PC-9 (cell line): ENCODE data around the gene MPC2. TPM values are rescaled to one million over a fixed set of nuclear protein-coding genes. Genes with fewer than 3 reads are reported as not detected.
"Not testable (repeated sequence)": the region's sequence is repeated elsewhere in the genome, so short reads cannot be mapped to it uniquely, and the experiment has no call there.

Experiments used
- BruUV-seq: library from RNA; stranded (reverse); fragments of 400-500 nt; replicated peaks from 2 replicates; lab custom pipeline; 2021; lab: Mats Ljungman, UMichigan
- CTCF ChIA-PET: fragments of 300-600 bp; sonication (Branson Sonifier 250); formaldehyde crosslinking; loops from one replicate; lab custom pipeline; 2022; ENCODE audit warnings: antibody characterized with exemption; lab: Charles Lee
- POLR2A ChIA-PET: fragments of 300-600 bp; sonication (Branson Sonifier 250); formaldehyde crosslinking; loops from one replicate; lab custom pipeline; 2022; ENCODE audit warnings: antibody characterized with exemption; ENCODE audit not compliant: unreplicated experiment; lab: Charles Lee
- DNase-seq, 2 experiments: peaks; one replicate each; pipeline versions ENCODE4 v3.0.0 to v3.0.0-alpha.2; 2015 to 2022; ENCODE audit warnings: mixed read lengths in 1 of 2
- H2AFZ ChIP-seq: fragments of 200-600 bp; sonication (generic); 2 replicates; pipeline ENCODE4 v1.8.1; 2017; ENCODE audit warnings: antibody characterized with exemption
- H3F3A ChIP-seq: fragments of 200-600 bp; sonication (generic); 2 replicates; pipeline ENCODE4 v1.8.1; 2017; ENCODE audit warnings: antibody characterized with exemption, mild to moderate bottlenecking, low read depth; ENCODE audit not compliant: insufficient read depth
- H3K27ac ChIP-seq: fragments of 200-600 bp; sonication (generic); 2 replicates; pipeline ENCODE4 v1.6.1; 2016; ENCODE audit warnings: mixed run types
- H3K27me3 ChIP-seq: fragments of 200-600 bp; sonication (generic); 2 replicates; pipeline ENCODE4 v1.6.1; 2016; ENCODE audit warnings: low read depth, mixed run types; ENCODE audit not compliant: insufficient read depth
- H3K36me3 ChIP-seq: fragments of 200-600 bp; sonication (generic); 2 replicates; pipeline ENCODE4 v1.6.1; 2016; ENCODE audit warnings: low read depth, mixed run types
- H3K4me1 ChIP-seq: fragments of 200-600 bp; sonication (generic); replicated peaks from 2 replicates; pipeline ENCODE4 v1.6.1; 2016; ENCODE audit warnings: mixed run types; ENCODE audit not compliant: insufficient read depth
- H3K4me2 ChIP-seq: fragments of 200-600 bp; sonication (generic); 2 replicates; pipeline ENCODE4 v1.6.1; 2017; ENCODE audit warnings: mixed run types
- H3K4me3 ChIP-seq: fragments of 200-600 bp; sonication (generic); 2 replicates; pipeline ENCODE4 v1.6.1; 2016; ENCODE audit warnings: mixed run types
- H3K79me2 ChIP-seq: fragments of 200-600 bp; sonication (generic); 2 replicates; pipeline ENCODE4 v1.6.1; 2017; ENCODE audit warnings: low read depth, mixed run types
- H3K9me2 ChIP-seq: fragments of 200-600 bp; sonication (generic); 2 replicates; pipeline ENCODE4 v1.8.1; 2017; ENCODE audit warnings: mild to moderate bottlenecking; ENCODE audit not compliant: insufficient read depth
- H3K9me3 ChIP-seq: fragments of 200-600 bp; sonication (generic); 2 replicates; pipeline ENCODE4 v1.8.1; 2016; ENCODE audit warnings: low read depth; ENCODE audit not compliant: insufficient read depth
- H4K20me1 ChIP-seq: fragments of 200-600 bp; sonication (generic); 2 replicates; pipeline ENCODE4 v1.8.1; 2017; ENCODE audit not compliant: insufficient read depth
- CTCF ChIP-seq: fragments of 200-600 bp; sonication (generic); conservative IDR thresholded peaks from 2 replicates; pipeline ENCODE4 v1.6.1; 2017; ENCODE audit warnings: mixed run types, antibody characterized with exemption, mild to moderate bottlenecking, moderate library complexity
- EZH2 ChIP-seq: fragments of 200-600 bp; sonication (generic); IDR thresholded peaks from 2 replicates; pipeline ENCODE4 v1.8.0; 2017; ENCODE audit warnings: antibody characterized with exemption, low read depth
- intact Hi-C: fragments of 100-400 bp; cut with micrococcal nuclease; formaldehyde crosslinking; loops from one replicate; pipeline ENCODE4 v1.10.0; 2022; ENCODE audit not compliant: unreplicated experiment
- total RNA-seq: library from RNA; stranded (reverse); gene quantifications from 2 replicates; pipeline ENCODE4 v1.2.3, GENCODE V29; 2021

The MPC2 gene
- total RNA-seq, 1 experiment from 2014 or later = 78.7 TPM

- no peak for DNase-seq
- no peaks in the 10 kb centered on the region for H4K20me1 ChIP-seq
- no peaks in the 10 kb centered on the region for H3K4me1 ChIP-seq
- intact Hi-C loops = no loop called here
- no peak overlapping the region for H3K27ac ChIP-seq
- CTCF ChIA-PET = no interaction called here
- BruUV-seq = no TSS peak
- H3K36me3 ChIP-seq = no peaks in the 10 kb centered on the region
- H3F3A ChIP-seq = no peaks in the 10 kb centered on the region
- H3K9me2 ChIP-seq = no peaks in the 10 kb centered on the region
- no peak overlapping the region for H3K4me2 ChIP-seq
- no peaks in the 10 kb centered on the region for H3K27me3 ChIP-seq
- POLR2A ChIA-PET = no interaction called here
- no peaks in the 10 kb centered on the region for H3K79me2 ChIP-seq
- H2AFZ ChIP-seq = no peak overlapping the region
- no peaks in the 10 kb centered on the region for H3K9me3 ChIP-seq
- TF ChIP-seq EZH2 (no peak), CTCF (no peak)
- H3K4me3 ChIP-seq = no peak overlapping the region
Observed at GRCh38 chr1:167890400-167890799, 46.5 kb downstream of the MPC2 start.

GRCh38 chr1:167887187-167887586 is 49.7 kb downstream of the MPC2 start:
- H3K27me3 ChIP-seq, H3K4me1 ChIP-seq, H3F3A ChIP-seq, H3K36me3 ChIP-seq, POLR2A ChIA-PET, H3K4me2 ChIP-seq, H3K79me2 ChIP-seq, H3K27ac ChIP-seq, H3K4me3 ChIP-seq, intact Hi-C loops, BruUV-seq, H3K9me3 ChIP-seq, DNase-seq, H2AFZ ChIP-seq, H4K20me1 ChIP-seq, CTCF ChIA-PET, H3K9me2 ChIP-seq: not testable (repeated sequence)

- no peak for DNase-seq
- BruUV-seq = no TSS peak
- CTCF ChIA-PET = no interaction called here
Observed at GRCh38 chr1:167882376-167882775, 54.5 kb downstream of the MPC2 start.

More at GRCh38 chr1:167882376-167882775, 54.5 kb downstream of the MPC2 start:
- H3K36me3 ChIP-seq = no peaks in the 10 kb centered on the region
- TF ChIP-seq EZH2 = no peak
- no peak for TF ChIP-seq CTCF
- H3F3A ChIP-seq = no peaks in the 10 kb centered on the region
- no peaks in the 10 kb centered on the region for H3K4me1 ChIP-seq
- no peaks in the 10 kb centered on the region for H3K27me3 ChIP-seq
- POLR2A ChIA-PET = interaction anchor here (0.6 to 0.7 kb wide), 2 partner anchors 377 to 404 kb away, joined by 5 to 9 read pairs; no protein-coding TSS in a partner anchor
- no peaks in the 10 kb centered on the region for H3K9me2 ChIP-seq
- no peaks in the 10 kb centered on the region for H3K9me3 ChIP-seq
- H2AFZ ChIP-seq = no peak overlapping the region
- H4K20me1 ChIP-seq = no peaks in the 10 kb centered on the region
- no peak overlapping the region for H3K27ac ChIP-seq
- H3K4me2 ChIP-seq = no peak overlapping the region
- H3K79me2 ChIP-seq = no peaks in the 10 kb centered on the region
- H3K4me3 ChIP-seq = no peak overlapping the region
- intact Hi-C loops = no loop called here
